Activated naive CD4-positive, alpha-beta T cell treated with anti-CD3 and anti-CD28 coated beads, Interleukin-2, amount 50 U/mL, for 24 hours (primary cell): ENCODE results near the gene LRRC4.

Experiments
- H3K27ac Mint-ChIP-seq: one replicate; pipeline ENCODE4 v1.8.0; 2021; ENCODE audit warnings: mild to moderate bottlenecking, mixed read lengths
- H3K27me3 Mint-ChIP-seq: one replicate; pipeline ENCODE4 v1.8.0; 2021; ENCODE audit warnings: mixed read lengths
- H3K36me3 Mint-ChIP-seq: one replicate; pipeline ENCODE4 v1.8.0; 2021; ENCODE audit warnings: mixed read lengths
- H3K4me1 Mint-ChIP-seq: one replicate; pipeline ENCODE4 v1.8.0; 2021; ENCODE audit warnings: mixed read lengths
- H3K4me3 Mint-ChIP-seq: one replicate; pipeline ENCODE4 v1.8.0; 2021; ENCODE audit warnings: mild to moderate bottlenecking, mixed read lengths
- H3K9me3 Mint-ChIP-seq: one replicate; pipeline ENCODE4 v1.8.0; 2021; ENCODE audit warnings: mixed read lengths

Gene LRRC4

DNA sequence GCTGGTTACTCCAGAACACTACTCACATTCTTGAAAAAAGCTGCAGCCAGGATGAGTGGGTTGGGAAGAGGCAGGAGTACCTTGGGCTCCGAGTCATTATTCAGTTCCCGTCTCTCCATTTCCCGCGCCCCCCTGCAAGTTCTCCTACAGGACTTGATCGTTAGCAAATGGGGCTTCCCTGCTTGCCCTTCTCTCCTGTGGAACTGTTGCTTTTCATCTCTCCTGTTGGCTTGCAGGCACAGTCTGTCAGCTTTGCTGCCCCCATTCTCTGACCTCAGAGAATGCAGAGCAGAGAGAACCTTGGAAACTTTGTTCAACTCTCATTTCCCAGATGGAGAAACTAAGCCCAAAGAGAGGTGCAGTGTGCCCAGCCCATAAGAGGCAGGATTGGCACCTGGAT, 35.6 kb upstream of the LRRC4 start:
- H3K9me3 Mint-ChIP-seq: no peaks in the 10 kb centered on the region
- peaks cover 50% of the 10 kb centered on the region for H3K4me1 Mint-ChIP-seq
- no peaks in the 10 kb centered on the region for H3K27me3 Mint-ChIP-seq
- peaks cover 13% of the 10 kb centered on the region for H3K36me3 Mint-ChIP-seq
- H3K27ac Mint-ChIP-seq: no peak overlapping the region
- H3K4me3 Mint-ChIP-seq: no peak overlapping the region

DNA sequence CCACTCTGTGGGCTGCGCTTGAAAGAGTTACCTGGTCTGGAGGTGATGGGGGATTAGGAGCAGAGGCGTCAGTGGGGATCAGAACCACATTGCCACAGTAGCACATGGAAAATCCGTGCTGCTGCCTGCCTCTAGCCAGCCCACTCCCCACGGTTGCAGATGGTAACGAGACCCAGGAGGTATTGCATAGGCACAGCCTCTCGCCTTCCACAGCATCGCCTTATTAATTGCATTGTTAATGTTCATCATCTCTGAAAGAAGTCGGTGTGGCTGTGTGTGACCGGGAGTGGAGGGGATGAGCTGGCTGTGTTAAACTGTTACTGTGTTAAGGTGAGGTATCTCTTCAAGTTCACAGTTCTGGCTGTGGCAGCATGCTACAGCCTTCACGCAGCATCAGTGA, 35.2 kb upstream of the LRRC4 start:
- Mint-ChIP-seq H3K27me3 (no peaks in the 10 kb centered on the region), H3K9me3 (no peaks in the 10 kb centered on the region), H3K4me1 (peaks cover 46% of the 10 kb centered on the region), H3K36me3 (peaks cover 13% of the 10 kb centered on the region), H3K27ac (no peak overlapping the region), H3K4me3 (no peak overlapping the region)

DNA sequence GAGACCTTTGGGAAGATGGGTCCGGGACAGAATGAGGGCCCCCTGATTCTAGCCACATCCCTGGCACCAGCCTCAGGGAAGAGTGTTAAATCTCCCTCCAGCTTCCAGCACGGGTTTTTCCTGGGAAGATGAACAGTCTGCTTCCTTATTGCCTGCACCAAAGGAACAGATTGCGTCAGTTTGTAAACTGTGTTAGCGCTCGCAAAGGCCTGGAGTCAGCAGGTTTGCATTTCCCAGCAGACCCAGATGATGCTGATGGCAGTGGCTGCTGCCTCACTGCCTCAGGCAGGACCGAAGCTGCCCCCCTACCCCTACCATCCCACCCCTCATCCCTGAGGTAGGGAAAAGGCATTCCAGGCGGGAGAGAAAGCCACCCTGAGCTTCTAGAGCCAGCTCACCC, 34.6 kb upstream of the LRRC4 start:
- H3K27me3 Mint-ChIP-seq: no peaks in the 10 kb centered on the region
- peaks cover 13% of the 10 kb centered on the region for H3K36me3 Mint-ChIP-seq
- peaks cover 44% of the 10 kb centered on the region for H3K4me1 Mint-ChIP-seq
- no peak overlapping the region for H3K27ac Mint-ChIP-seq
- H3K9me3 Mint-ChIP-seq: no peaks in the 10 kb centered on the region
- no peak overlapping the region for H3K4me3 Mint-ChIP-seq

DNA sequence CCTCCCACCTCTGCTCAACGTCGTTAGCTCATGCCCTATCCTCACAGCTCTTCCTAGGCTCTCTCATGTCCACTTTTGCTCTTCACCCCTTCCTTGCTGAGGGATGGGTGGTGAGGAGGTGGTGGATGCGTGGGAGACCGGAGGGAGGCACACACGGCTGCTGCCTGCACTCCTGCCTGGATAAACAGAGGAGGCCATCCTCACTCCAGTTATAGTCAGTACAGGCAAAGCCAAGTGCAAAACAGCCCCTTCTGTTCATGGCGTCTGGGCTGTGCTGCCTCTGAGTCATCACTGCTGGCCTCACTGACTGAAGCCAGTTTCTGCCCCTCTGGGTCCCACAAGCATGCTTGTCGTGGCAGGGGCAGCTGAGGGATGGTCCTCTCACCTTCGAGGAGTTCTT, 31.9 kb upstream of the LRRC4 start:
- Mint-ChIP-seq H3K27ac (no peak overlapping the region), H3K4me3 (no peak overlapping the region), H3K9me3 (no peaks in the 10 kb centered on the region), H3K4me1 (peaks cover 54% of the 10 kb centered on the region), H3K27me3 (no peaks in the 10 kb centered on the region), H3K36me3 (peaks cover 8% of the 10 kb centered on the region)

DNA sequence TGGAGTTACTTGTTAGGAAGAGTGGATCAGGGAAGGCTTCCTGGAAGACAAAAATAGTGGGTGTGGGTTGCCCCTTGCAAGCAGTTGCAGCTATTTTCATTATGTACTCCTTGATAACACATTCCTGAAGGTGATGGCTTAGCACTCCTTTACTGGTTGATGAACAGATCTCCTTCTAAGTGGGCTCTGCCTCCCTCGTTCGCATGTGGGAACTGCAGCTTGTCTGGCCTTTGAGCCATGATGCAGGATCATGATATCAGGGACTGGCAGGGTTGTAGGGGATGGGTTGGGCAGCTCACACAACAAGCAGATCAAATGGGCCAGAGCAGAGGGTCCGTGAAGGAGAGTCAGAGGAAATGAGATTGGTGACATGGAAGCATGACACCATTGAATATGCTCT, 28.8 kb upstream of the LRRC4 start:
- H3K27me3 Mint-ChIP-seq: no peaks in the 10 kb centered on the region
- H3K4me3 Mint-ChIP-seq: no peak overlapping the region
- no peak overlapping the region for H3K27ac Mint-ChIP-seq
- H3K9me3 Mint-ChIP-seq: no peaks in the 10 kb centered on the region
- peaks cover 5% of the 10 kb centered on the region for H3K36me3 Mint-ChIP-seq
- peaks cover 68% of the 10 kb centered on the region for H3K4me1 Mint-ChIP-seq

DNA sequence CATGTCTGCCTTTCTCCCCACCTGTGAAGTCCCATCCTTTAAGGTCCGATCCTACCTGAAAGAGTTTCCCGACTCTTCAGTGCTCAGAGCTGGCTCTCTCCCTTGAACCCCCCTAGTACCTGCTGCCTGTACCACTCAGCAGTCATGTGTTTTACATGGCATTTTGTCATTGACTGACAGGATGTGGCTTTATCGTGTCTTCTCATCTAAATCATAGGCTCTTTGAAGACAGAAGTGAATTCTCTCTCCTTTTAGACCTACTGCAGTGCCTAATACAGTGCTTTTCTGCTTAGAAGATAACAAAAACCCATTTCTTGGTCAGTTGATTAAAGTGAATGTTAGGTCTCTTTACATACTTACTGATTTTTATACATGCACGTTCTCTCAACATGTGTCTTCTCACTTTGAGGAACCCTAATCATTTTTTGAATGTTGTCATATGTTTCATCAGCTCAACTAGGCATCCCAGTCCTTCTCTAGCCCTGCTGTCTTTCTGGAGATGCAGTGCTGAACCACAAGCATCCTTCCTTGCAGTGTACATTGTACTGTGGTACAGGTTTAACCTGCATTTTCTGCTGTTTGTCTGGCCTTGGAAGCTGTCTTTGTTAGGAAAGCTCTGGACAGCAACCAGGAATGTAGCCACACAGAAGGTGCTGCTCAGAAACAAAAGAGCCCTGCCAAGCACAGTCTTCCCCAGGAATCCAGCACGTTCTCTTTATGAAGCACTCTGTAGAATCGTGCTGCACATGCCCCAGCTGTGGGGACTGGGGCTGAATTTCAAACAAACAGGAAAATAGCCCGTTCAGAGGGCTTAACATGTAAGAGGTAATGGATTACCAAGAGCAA, 28.1 kb upstream of the LRRC4 start:
- peak overlapping the region; percentile 74 for H3K27ac Mint-ChIP-seq
- no peaks in the 10 kb centered on the region for H3K9me3 Mint-ChIP-seq
- H3K36me3 Mint-ChIP-seq: peaks cover 5% of the 10 kb centered on the region
- H3K4me3 Mint-ChIP-seq: peak overlapping the region; percentile 28
- peaks cover 70% of the 10 kb centered on the region for H3K4me1 Mint-ChIP-seq
- no peaks in the 10 kb centered on the region for H3K27me3 Mint-ChIP-seq

DNA sequence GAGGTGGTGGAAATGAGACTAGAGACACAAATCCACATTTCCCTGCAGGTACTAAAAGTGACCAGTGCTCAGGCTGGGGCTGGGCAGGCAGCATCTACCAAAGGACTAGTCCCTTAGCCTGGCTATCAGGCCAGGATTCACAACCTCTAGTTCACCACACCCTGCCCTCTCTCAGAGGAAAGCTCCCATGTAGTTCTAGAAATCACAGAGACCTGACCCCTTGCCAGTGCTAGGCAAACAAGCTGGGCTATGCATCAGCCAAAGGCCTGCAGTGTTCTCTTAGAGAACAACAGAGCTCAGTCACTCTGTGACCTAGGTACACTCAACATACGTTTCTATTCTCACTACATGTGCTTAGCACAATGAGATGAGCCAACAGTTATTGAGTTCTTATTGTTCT, 26.7 kb upstream of the LRRC4 start:
- peaks cover 3% of the 10 kb centered on the region for H3K36me3 Mint-ChIP-seq
- peaks cover 73% of the 10 kb centered on the region for H3K4me1 Mint-ChIP-seq
- no peaks in the 10 kb centered on the region for H3K9me3 Mint-ChIP-seq
- H3K27me3 Mint-ChIP-seq: no peaks in the 10 kb centered on the region
- no peak overlapping the region for H3K4me3 Mint-ChIP-seq
- H3K27ac Mint-ChIP-seq: no peak overlapping the region

DNA sequence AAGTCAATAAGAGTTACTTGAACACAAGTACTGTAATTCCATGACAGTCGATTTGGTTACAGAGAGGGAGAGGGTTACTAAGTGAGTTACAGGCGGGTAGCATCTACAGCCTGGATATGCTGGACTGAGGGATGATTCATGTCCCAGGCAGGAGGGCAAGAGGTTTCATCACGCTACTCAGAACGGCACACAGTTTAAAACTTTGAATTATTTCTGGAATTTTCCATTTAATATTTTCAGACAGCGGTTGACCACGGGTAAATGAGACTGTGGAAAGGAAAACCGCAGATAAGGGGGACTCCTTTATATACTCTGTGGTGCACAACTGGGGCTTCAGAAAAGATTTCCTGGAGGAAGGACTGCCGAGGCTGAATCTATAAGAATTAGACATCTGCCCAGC, 25.7 kb upstream of the LRRC4 start:
- Mint-ChIP-seq H3K4me3 (no peak overlapping the region), H3K4me1 (peaks cover 79% of the 10 kb centered on the region), H3K9me3 (no peaks in the 10 kb centered on the region), H3K27me3 (no peaks in the 10 kb centered on the region), H3K27ac (peak overlapping the region; percentile 75), H3K36me3 (peaks cover 3% of the 10 kb centered on the region)

DNA sequence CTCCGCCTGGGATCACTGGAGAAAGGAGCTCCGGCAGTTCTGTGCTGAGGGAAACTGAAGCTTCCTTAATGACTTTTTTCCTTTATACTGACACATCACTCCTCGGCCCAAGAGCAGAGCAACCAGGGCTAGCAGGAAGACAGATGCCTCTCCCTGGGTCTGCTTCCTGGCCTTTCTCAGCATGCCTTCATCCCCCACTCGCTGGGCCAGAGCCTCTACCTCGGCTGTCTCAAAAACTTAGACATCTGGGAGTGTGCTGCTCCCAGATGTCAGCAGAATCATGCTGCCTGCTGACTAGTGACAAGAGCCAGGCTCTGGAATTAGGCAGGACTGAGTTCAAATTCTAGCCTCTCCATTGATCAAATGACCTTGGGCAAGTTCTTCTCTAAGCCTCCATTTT, 24.4 kb upstream of the LRRC4 start:
- H3K27ac Mint-ChIP-seq: no peak overlapping the region
- peaks cover 3% of the 10 kb centered on the region for H3K36me3 Mint-ChIP-seq
- H3K4me1 Mint-ChIP-seq: peaks cover 83% of the 10 kb centered on the region
- no peaks in the 10 kb centered on the region for H3K9me3 Mint-ChIP-seq
- H3K4me3 Mint-ChIP-seq: no peak overlapping the region
- no peaks in the 10 kb centered on the region for H3K27me3 Mint-ChIP-seq

DNA sequence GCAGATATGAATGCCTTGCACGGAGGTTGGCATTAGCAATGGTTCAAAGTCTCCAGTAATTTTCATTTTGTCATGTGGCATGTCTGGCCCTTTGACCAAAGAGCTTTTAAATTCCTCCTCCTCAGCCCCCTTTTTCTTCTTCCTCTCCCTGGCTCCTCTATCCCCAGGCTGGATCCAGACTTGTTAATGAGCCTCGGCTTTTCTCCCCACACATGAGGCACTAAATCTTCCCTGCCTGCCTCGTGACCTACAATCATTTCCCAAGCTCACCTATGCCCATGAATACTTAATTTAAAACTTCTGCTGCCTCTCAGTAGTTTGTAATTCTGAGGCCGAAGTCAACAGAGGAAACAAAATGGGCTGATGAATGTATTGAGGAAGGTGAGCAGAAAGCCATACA, 23.3 kb upstream of the LRRC4 start:
- Mint-ChIP-seq H3K27me3 (no peaks in the 10 kb centered on the region), H3K4me3 (no peak overlapping the region), H3K36me3 (peaks cover 4% of the 10 kb centered on the region), H3K9me3 (no peaks in the 10 kb centered on the region), H3K4me1 (peaks cover 81% of the 10 kb centered on the region), H3K27ac (no peak overlapping the region)

DNA sequence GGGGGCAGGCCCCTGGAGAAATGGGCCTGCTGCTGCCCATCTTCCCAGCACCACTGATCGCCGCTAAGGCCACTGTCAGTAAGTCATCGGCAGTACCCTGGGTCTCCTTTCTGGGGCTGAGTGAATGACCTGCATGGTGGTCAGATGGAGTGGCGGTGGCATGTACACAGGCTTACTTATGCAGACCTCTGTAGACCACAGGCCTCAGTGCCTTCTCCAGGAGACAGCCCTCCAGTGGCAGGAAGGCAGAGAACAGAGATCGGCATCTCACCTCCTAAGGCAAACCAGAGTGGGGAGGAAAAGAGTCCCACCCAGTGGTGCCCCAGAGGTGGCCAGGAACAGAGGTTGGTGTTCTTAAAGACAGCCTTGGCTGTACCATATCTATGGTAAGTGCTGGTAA, 22.8 kb upstream of the LRRC4 start:
- H3K27me3 Mint-ChIP-seq: no peaks in the 10 kb centered on the region
- H3K27ac Mint-ChIP-seq: no peak overlapping the region
- peaks cover 4% of the 10 kb centered on the region for H3K36me3 Mint-ChIP-seq
- peaks cover 81% of the 10 kb centered on the region for H3K4me1 Mint-ChIP-seq
- no peak overlapping the region for H3K4me3 Mint-ChIP-seq
- no peaks in the 10 kb centered on the region for H3K9me3 Mint-ChIP-seq

DNA sequence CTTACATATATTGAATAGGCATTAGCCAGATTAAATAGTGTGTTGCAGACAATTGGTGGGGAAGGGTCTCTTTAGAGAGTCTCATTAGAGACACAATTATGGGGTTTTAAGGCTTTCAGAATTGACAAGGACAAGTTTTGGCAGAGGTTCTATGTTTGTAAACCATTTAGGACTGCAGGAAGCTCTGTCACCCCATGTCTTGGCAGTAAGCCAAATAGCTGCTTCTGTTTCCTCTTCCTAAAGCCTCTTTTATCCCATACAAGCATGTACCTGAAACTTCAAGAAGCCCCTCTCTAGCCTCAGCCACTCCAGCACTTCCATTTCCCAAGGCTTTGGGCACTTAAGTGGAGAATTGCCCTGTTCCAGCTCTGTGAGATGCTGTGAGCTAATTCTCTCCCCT, 21.8 kb upstream of the LRRC4 start:
- no peaks in the 10 kb centered on the region for H3K9me3 Mint-ChIP-seq
- peaks cover 78% of the 10 kb centered on the region for H3K4me1 Mint-ChIP-seq
- no peaks in the 10 kb centered on the region for H3K27me3 Mint-ChIP-seq
- H3K36me3 Mint-ChIP-seq: peaks cover 4% of the 10 kb centered on the region
- no peak overlapping the region for H3K4me3 Mint-ChIP-seq
- H3K27ac Mint-ChIP-seq: no peak overlapping the region

DNA sequence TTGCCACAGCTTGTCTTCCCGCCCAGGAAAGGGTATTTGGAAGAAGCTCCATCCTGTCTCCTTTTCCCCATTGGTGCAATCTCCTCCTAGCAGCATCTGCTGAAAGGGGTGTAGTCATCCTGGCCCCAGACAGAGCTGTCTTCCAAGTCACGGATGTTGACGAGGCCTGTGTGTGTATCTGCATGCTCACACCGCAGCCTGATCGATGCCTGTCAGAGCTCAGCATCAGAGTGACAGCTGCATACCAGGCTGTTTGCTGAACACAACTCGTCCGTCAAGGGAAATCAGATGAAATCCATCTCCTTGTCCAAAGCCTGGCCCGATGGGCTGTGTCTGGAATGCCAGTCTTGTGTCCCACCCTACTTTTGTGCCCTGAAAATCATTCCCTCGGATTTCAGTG, 21.2 kb upstream of the LRRC4 start:
- H3K27me3 Mint-ChIP-seq: no peaks in the 10 kb centered on the region
- H3K9me3 Mint-ChIP-seq: no peaks in the 10 kb centered on the region
- H3K27ac Mint-ChIP-seq: no peak overlapping the region
- peaks cover 4% of the 10 kb centered on the region for H3K36me3 Mint-ChIP-seq
- H3K4me3 Mint-ChIP-seq: no peak overlapping the region
- peaks cover 72% of the 10 kb centered on the region for H3K4me1 Mint-ChIP-seq

DNA sequence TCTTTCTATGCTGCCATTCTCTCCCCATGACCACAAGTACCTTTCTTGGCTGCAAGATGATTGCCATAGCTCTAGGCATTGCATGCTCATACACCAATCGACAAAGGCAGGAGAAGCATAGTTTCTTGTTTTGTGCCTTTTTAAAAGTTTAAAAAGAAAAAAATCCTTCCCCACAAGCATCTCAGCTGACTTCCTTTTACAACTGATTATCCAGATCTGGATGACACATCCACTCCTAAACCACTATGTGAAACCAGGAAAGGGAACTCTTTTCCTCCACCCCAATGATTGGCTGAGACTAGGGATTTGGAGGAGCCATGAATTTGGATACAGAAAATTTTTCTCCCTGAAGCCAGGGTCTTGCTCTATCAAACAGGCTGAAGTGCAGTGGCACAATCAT, 14.5 kb upstream of the LRRC4 start:
- H3K4me3 Mint-ChIP-seq: no peak overlapping the region
- no peaks in the 10 kb centered on the region for H3K9me3 Mint-ChIP-seq
- peaks cover 40% of the 10 kb centered on the region for H3K4me1 Mint-ChIP-seq
- peaks cover 3% of the 10 kb centered on the region for H3K36me3 Mint-ChIP-seq
- no peak overlapping the region for H3K27ac Mint-ChIP-seq
- no peaks in the 10 kb centered on the region for H3K27me3 Mint-ChIP-seq

DNA sequence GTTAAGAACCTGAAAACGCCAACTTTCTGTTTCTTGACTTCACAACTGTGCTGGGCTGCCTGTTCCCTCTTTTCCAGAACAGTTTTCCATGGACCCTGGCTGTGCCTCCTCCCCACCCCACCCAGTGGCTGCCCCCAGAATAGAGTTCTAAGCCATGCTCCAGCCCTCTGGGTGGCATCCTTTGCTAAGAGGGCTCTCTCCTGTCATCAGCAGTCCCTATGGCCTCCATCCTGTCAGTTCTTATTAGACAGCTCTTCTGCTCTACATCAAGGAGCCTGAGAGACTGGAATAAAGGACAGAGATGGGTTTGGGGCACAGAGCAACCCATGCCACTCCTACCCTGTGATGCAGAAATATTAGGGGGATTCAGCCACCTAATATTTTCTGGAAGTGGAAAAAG, 13.9 kb upstream of the LRRC4 start:
- H3K4me3 Mint-ChIP-seq: no peak overlapping the region
- no peak overlapping the region for H3K27ac Mint-ChIP-seq
- peaks cover 36% of the 10 kb centered on the region for H3K4me1 Mint-ChIP-seq
- peaks cover 4% of the 10 kb centered on the region for H3K36me3 Mint-ChIP-seq
- H3K9me3 Mint-ChIP-seq: no peaks in the 10 kb centered on the region
- no peaks in the 10 kb centered on the region for H3K27me3 Mint-ChIP-seq

DNA sequence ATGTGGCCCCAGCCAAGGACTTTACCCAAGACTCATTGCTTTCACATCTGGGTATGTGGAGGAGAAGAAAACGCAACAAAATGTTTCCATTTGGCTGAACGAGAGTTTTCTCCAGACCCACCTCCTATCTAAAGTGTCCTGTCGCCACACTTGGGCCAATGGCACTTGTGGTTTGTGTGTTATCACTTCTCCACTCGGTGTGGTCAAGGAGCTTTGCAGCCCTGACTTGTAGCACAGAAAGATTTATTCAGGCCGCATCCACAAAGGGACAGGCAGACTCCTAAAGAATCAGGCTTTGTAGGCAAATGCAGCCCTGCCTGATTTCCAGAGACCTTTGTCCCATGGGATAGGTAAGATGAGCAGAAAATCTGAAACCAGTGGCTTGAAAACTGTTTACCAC, 12.8 kb upstream of the LRRC4 start:
- Mint-ChIP-seq H3K27ac (no peak overlapping the region), H3K9me3 (no peaks in the 10 kb centered on the region), H3K27me3 (no peaks in the 10 kb centered on the region)

DNA sequence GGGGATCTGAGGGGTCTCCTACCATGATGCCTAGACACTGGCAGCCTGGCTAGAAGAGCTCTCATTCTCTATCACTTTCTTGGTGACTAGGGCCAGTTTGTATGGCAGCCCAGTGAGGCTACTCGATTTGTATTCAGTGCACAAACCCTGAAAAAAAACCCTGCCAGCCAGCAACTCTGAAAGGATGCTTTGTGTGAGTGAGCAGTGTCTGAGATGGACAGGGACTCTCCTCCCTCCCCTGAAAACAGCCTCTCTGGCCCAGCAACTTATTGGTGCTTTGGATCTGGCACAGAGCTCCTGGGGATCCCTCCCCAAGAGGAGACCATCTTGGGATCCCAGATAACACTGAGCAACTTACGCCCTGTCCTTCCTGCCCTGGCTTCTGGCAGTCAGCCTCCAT, 10.8 kb upstream of the LRRC4 start:
- H3K27ac Mint-ChIP-seq: no peak overlapping the region
- peaks cover 19% of the 10 kb centered on the region for H3K4me1 Mint-ChIP-seq
- no peaks in the 10 kb centered on the region for H3K9me3 Mint-ChIP-seq
- no peak overlapping the region for H3K4me3 Mint-ChIP-seq
- peaks cover 4% of the 10 kb centered on the region for H3K36me3 Mint-ChIP-seq
- no peaks in the 10 kb centered on the region for H3K27me3 Mint-ChIP-seq

More for the DNA sequence above, 12.8 kb upstream of the LRRC4 start:
- Mint-ChIP-seq H3K4me3 (no peak overlapping the region), H3K36me3 (peaks cover 4% of the 10 kb centered on the region), H3K4me1 (peaks cover 26% of the 10 kb centered on the region)
